ENCODE data around the gene KRR1.

DNA sequence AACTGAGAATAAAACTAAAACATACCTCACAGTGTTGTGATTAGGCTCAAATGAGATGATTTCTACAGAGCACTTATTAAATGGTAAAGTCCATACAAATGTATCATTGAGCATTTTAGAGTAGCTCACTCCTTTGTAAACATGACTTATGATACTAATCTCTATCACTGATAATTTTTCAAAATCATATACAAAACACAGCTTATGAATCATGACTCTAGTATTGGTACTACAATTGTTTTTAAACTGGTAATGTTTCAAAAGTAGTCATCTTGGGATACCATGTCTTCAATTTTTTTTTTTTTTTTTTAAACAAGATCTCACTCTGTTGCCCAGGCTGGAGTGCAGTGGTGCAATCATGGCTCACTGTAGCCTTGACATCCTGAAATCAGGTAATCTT lies 40.1 kb upstream of the KRR1 start:
- TF ChIP-seq, protein P1, sequence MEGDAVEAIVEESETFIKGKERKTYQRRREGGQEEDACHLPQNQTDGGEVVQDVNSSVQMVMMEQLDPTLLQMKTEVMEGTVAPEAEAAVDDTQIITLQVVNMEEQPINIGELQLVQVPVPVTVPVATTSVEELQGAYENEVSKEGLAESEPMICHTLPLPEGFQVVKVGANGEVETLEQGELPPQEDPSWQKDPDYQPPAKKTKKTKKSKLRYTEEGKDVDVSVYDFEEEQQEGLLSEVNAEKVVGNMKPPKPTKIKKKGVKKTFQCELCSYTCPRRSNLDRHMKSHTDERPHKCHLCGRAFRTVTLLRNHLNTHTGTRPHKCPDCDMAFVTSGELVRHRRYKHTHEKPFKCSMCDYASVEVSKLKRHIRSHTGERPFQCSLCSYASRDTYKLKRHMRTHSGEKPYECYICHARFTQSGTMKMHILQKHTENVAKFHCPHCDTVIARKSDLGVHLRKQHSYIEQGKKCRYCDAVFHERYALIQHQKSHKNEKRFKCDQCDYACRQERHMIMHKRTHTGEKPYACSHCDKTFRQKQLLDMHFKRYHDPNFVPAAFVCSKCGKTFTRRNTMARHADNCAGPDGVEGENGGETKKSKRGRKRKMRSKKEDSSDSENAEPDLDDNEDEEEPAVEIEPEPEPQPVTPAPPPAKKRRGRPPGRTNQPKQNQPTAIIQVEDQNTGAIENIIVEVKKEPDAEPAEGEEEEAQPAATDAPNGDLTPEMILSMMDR (IDR thresholded peaks at IDR 0.05) = no peak
- TF ChIP-seq EP300 (IDR thresholded peaks at IDR 0.05; ENCODE audit: low read depth) = no peak
